ENCODE measurements around the gene TMEM175.
"Not testable (repeated sequence)": the region's sequence is repeated elsewhere in the genome, so short reads cannot be mapped to it uniquely, and the experiment has no call there.

The TMEM175 gene

DNA sequence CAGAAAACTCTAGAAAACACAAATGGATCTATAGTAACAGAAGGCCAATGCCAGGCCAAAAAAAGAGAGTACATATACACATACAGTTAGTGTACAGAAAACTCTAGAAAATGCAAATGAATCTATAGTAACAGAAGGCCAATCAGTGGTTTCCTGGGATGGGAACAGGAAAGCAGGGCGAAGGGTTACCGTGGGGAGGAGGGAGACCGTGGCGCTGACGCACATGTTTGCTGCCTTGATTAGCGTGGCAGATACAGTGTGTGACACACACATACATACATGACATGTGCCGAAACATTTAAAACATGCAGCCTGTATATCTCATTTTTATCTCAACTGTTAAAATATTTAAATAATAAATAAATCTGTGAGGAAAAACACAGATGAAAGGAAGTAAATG is 14.8 kb upstream of the TMEM175 start:
- Histone ChIP-seq H4K20me1 (ENCODE audit: insufficient read depth, low read length, poor library complexity, severe bottlenecking) (peaks cover 55% of the 10 kb centered on the region), H3K4me3 (ENCODE audit: low read length, poor library complexity, severe bottlenecking) (no peak overlapping the region), H2AFZ (ENCODE audit: low read length) (no peak overlapping the region), H3K9me3 (ENCODE audit: insufficient read depth, low read depth, low read length) (no peaks in the 10 kb centered on the region), H3K9me2 (replicated peaks; ENCODE audit: low read depth, low read length) (no peaks in the 10 kb centered on the region), H3F3A (ENCODE audit: low read depth) (no peaks in the 10 kb centered on the region), H3K27me3 (ENCODE audit: insufficient read depth, low read length, poor library complexity, severe bottlenecking) (no peaks in the 10 kb centered on the region), H3K79me2 (ENCODE audit: insufficient read depth, low read length) (peaks cover 94% of the 10 kb centered on the region), H3K36me3 (ENCODE audit: insufficient read depth, low read length) (peaks cover 10% of the 10 kb centered on the region; the same call in 1 of the 2 replicates), H3K4me2 (ENCODE audit: low read depth, low read length, poor library complexity, severe bottlenecking) (no peak overlapping the region), H3K9ac (ENCODE audit: low read depth, low read length, poor library complexity, severe bottlenecking) (no peak overlapping the region), H3K4me1 (ENCODE audit: insufficient read depth, low read length, poor library complexity, severe bottlenecking) (peaks cover 33% of the 10 kb centered on the region)
- TF ChIP-seq, protein P1, sequence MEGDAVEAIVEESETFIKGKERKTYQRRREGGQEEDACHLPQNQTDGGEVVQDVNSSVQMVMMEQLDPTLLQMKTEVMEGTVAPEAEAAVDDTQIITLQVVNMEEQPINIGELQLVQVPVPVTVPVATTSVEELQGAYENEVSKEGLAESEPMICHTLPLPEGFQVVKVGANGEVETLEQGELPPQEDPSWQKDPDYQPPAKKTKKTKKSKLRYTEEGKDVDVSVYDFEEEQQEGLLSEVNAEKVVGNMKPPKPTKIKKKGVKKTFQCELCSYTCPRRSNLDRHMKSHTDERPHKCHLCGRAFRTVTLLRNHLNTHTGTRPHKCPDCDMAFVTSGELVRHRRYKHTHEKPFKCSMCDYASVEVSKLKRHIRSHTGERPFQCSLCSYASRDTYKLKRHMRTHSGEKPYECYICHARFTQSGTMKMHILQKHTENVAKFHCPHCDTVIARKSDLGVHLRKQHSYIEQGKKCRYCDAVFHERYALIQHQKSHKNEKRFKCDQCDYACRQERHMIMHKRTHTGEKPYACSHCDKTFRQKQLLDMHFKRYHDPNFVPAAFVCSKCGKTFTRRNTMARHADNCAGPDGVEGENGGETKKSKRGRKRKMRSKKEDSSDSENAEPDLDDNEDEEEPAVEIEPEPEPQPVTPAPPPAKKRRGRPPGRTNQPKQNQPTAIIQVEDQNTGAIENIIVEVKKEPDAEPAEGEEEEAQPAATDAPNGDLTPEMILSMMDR (conservative IDR thresholded peaks at IDR 0.05; ENCODE audit: low read length), result no peak

DNA sequence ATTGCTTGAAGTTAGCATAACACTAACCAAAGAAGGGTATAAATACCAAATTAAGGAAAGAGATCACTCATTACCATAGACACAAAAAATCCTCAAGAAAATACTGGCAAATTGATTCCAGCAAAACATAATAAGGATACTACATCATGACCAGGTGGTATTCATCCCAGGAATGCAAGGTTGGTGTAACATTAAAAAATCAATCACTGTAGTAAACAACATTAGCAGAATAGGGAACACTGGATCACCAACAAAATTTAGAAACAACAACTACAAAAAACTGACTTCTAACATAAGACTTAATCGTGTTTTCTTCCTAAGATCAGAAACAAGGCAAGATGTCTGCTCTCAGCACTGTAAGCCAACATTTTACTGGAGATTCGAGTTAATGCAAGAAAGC is 14.3 kb upstream of the TMEM175 start:
- Histone ChIP-seq H3K9ac (ENCODE audit: low read depth, low read length, poor library complexity, severe bottlenecking) (no peak overlapping the region), H3K4me1 (ENCODE audit: insufficient read depth, low read length, poor library complexity, severe bottlenecking) (peaks cover 38% of the 10 kb centered on the region), H2AFZ (ENCODE audit: low read length) (no peak overlapping the region), H3K9me3 (ENCODE audit: insufficient read depth, low read depth, low read length) (no peaks in the 10 kb centered on the region), H3K9me2 (replicated peaks; ENCODE audit: low read depth, low read length) (no peaks in the 10 kb centered on the region), H3K4me3 (ENCODE audit: low read length, poor library complexity, severe bottlenecking) (no peak overlapping the region), H3K79me2 (ENCODE audit: insufficient read depth, low read length) (peaks cover 96% of the 10 kb centered on the region), H4K20me1 (ENCODE audit: insufficient read depth, low read length, poor library complexity, severe bottlenecking) (peaks cover 53% of the 10 kb centered on the region), H3K36me3 (ENCODE audit: insufficient read depth, low read length) (peaks cover 4% of the 10 kb centered on the region; the same call in 1 of the 2 replicates), H3K27me3 (ENCODE audit: insufficient read depth, low read length, poor library complexity, severe bottlenecking) (no peaks in the 10 kb centered on the region), H3K4me2 (ENCODE audit: low read depth, low read length, poor library complexity, severe bottlenecking) (no peak overlapping the region), H3F3A (ENCODE audit: low read depth) (no peaks in the 10 kb centered on the region)
- no peak for TF ChIP-seq EZH2phosphoT487 (IDR thresholded peaks at IDR 0.05; ENCODE audit: borderline replicate concordance)
- TF ChIP-seq, protein P1 (conservative IDR thresholded peaks at IDR 0.05; ENCODE audit: low read length), result no peak

GRCh38 chr4:918591-918990 is 13.7 kb upstream of the TMEM175 start:
- H3K4me3 ChIP-seq (ENCODE audit: low read length, poor library complexity, severe bottlenecking); H3K36me3 ChIP-seq (ENCODE audit: insufficient read depth, low read length): not testable (repeated sequence)
- H4K20me1 ChIP-seq (ENCODE audit: insufficient read depth, low read length, poor library complexity, severe bottlenecking), result peaks cover 54% of the 10 kb centered on the region

DNA sequence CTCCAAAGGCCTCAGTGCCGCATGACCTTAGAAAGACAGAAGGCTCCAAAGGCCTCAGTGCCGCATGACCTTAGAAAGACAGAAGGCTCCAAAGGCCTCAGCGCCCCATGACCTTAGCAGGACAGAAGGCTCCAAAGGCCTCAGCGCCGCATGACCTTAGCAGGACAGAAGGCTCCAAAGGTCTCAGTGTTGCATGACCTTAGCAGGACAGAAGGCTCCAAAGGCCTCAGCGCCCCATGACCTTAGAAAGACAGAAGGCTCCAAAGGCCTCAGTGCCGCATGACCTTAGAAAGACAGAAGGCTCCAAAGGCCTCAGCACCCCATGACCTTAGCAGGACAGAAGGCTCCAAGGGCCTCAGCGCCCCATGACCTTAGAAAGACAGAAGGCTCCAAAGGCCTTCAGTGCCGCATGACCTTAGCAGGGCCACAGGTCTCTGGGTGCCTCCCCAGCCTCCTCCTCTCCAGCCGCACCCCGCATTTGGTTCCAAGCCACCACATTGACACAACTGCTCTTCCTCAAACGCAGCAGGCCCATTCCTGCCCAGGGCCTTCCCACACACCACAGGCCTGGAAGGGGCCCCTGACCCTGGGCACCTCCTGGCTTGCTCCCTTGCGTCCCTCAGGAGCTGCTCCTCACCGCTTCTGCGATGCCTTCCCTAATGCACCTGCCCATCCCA is 13.1 kb upstream of the TMEM175 start:
- not testable (repeated sequence) for H3K9me2 ChIP-seq (replicated peaks; ENCODE audit: low read depth, low read length); H2AFZ ChIP-seq (ENCODE audit: low read length); H3F3A ChIP-seq (ENCODE audit: low read depth); H3K9ac ChIP-seq (ENCODE audit: low read depth, low read length, poor library complexity, severe bottlenecking); H3K27me3 ChIP-seq (ENCODE audit: insufficient read depth, low read length, poor library complexity, severe bottlenecking); H3K4me3 ChIP-seq (ENCODE audit: low read length, poor library complexity, severe bottlenecking); H3K36me3 ChIP-seq (ENCODE audit: insufficient read depth, low read length); H3K9me3 ChIP-seq (ENCODE audit: insufficient read depth, low read depth, low read length); H3K4me2 ChIP-seq (ENCODE audit: low read depth, low read length, poor library complexity, severe bottlenecking)
- H3K79me2 ChIP-seq (ENCODE audit: insufficient read depth, low read length), result peaks cover 96% of the 10 kb centered on the region
- peaks cover 52% of the 10 kb centered on the region for H4K20me1 ChIP-seq (ENCODE audit: insufficient read depth, low read length, poor library complexity, severe bottlenecking)
- H3K4me1 ChIP-seq (ENCODE audit: insufficient read depth, low read length, poor library complexity, severe bottlenecking), result peaks cover 45% of the 10 kb centered on the region

More at GRCh38 chr4:918591-918990, 13.7 kb upstream of the TMEM175 start:
- not testable (repeated sequence) for H3F3A ChIP-seq (ENCODE audit: low read depth); H3K9me2 ChIP-seq (replicated peaks; ENCODE audit: low read depth, low read length); H2AFZ ChIP-seq (ENCODE audit: low read length); H3K9me3 ChIP-seq (ENCODE audit: insufficient read depth, low read depth, low read length); H3K27me3 ChIP-seq (ENCODE audit: insufficient read depth, low read length, poor library complexity, severe bottlenecking); H3K9ac ChIP-seq (ENCODE audit: low read depth, low read length, poor library complexity, severe bottlenecking); H3K4me2 ChIP-seq (ENCODE audit: low read depth, low read length, poor library complexity, severe bottlenecking)
- Histone ChIP-seq H3K79me2 (ENCODE audit: insufficient read depth, low read length) (peaks cover 95% of the 10 kb centered on the region), H3K4me1 (ENCODE audit: insufficient read depth, low read length, poor library complexity, severe bottlenecking) (peaks cover 43% of the 10 kb centered on the region)

Data from Loucy (cell line).